Uterus (tissue), 2 donors: ENCODE data around the gene COL8A1.

Experiments used
- CTCF ChIP-seq, 4 experiments: fragments of 200-600 bp in 2 of 4; fragments of 450-650 bp in 2 of 4; sonication (generic) in 2 of 4; IDR thresholded peaks; one replicate each; pipeline ENCODE4 v1.5.1; 2016 to 2019; ENCODE audit warnings: antibody characterized with exemption in 4 of 4, mild to moderate bottlenecking in 2 of 4, moderate library complexity in 1 of 4
- POLR2A ChIP-seq, 2 donors: fragments of 450-650 bp; IDR thresholded peaks; one replicate each; pipeline ENCODE4 v1.6.1; 2016; ENCODE audit warnings: antibody characterized with exemption in 2 of 2, mild to moderate bottlenecking in 1 of 2, moderate library complexity in 1 of 2

- TF ChIP-seq CTCF (IDR thresholded peaks at IDR 0.05) (no peak), POLR2A (IDR thresholded peaks at IDR 0.05) (no peak)
Measured at GRCh38 chr3:99686469-99686868, 48.1 kb downstream of the COL8A1 start.
